ENCODE data around the gene SETD1B. TPM values are rescaled to one million over a fixed set of nuclear protein-coding genes. Genes with fewer than 3 reads are reported as not detected.

SETD1B gene
- polyA plus RNA-seq, 1 donor: 15.4 TPM

DNA sequence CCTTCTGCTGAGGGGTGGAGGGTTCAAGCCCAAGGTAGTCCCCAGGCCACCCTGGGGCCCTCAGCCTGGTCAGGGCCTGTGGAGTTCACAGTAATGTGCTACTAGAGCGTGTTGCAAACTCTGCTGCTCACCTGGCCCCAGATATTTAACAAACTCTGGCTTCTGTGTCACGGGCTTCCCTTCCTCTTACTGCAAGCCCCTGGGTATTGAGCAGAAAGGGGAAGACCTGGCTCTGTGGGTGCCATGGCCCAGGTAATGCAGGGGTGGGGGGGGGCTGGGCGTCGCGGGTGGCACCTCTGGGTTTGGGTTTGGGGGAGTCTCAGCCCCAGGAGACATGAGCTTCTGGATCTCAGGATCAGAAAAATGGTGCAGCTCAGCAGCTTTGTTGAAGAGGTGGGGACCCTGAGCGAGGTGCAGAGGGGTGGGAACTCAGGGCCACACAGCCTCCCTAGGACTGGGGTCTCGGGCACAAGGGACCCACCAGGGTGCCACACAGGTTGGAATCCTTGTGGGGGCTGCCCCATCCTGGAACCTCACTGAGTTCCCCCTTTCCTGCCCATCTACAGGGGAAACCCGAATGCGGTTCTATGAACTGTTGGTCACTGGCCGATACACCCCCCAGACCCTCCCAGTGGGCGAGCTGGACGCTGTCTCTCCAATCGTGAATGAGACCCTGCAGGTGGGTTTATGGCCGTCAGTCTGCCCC, 4.0 kb downstream of the SETD1B start:
- no peak for DNase-seq

DNA sequence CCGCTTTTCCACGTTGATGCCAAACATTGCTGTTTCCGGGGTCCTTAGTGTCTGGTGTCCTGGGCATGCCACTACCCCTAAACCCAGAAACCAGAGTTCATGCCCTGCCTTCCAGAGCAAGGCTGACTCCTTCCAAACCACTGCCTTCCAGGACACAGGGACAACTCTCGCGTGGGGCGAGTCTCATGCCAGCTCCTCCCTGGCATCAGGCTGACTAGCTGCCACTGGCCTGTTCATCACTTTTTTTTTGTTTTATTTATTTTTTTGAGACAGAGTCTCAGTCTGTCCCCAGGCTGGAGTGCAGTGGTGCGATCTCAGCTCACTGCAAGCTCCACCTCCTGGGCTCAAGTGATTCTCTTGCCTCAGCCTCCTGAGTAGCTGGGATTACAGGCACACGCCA, 4.8 kb downstream of the SETD1B start:
- DNase-seq: no peak

DNA sequence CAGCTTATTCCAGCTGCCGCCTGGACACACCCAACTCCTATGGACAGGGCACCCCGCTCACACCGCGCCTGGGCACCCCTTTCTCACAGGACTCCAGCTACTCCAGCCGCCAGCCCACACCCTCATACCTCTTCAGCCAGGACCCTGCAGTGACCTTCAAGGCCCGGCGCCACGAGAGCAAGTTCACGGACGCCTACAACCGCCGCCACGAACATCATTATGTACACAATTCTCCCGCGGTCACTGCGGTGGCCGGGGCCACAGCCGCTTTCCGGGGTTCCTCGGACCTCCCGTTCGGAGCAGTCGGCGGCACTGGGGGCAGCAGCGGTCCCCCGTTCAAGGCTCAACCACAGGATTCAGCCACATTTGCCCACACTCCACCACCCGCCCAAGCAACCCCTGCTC, 5.9 kb downstream of the SETD1B start:
- DNase-seq: no peak

GRCh38 chr12:121810234-121810817, 6.5 kb downstream of the SETD1B start:
- no peak for DNase-seq

DNA sequence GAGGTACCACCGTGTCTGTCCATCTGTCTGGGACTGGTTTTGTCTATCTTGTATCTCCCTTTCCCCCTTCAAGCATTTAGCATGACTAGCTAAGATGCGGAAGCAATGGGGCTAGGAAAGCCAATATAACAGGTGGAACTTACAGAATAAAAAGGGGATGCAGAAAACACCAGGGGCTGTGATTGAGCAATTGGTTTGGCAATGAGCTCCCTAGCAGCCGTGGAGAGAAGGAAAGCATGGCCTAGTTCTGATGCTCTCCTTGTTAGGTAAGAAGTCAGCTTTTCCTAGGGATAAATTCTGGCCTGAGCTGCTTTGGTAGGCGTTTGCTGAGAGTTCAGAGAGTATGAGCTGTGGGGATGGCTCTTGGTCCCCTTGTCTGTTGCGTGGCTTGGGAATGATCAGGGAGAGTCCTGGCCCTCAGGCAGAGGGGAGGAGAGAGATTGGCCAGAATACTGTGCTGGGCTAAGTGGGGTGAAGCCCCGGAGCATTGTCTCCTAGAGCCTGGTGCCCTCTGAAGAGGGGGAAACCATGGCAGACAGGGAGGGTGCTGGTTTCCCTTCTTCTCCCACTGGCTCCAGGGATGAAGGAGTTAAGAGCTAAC, 7.1 kb downstream of the SETD1B start:
- no peak for DNase-seq

GRCh38 chr12:121811434-121812319, 7.9 kb downstream of the SETD1B start:
- DNase-seq: no peak

GRCh38 chr12:121812320-121812871, 8.6 kb downstream of the SETD1B start:
- DNase-seq: no peak

DNA sequence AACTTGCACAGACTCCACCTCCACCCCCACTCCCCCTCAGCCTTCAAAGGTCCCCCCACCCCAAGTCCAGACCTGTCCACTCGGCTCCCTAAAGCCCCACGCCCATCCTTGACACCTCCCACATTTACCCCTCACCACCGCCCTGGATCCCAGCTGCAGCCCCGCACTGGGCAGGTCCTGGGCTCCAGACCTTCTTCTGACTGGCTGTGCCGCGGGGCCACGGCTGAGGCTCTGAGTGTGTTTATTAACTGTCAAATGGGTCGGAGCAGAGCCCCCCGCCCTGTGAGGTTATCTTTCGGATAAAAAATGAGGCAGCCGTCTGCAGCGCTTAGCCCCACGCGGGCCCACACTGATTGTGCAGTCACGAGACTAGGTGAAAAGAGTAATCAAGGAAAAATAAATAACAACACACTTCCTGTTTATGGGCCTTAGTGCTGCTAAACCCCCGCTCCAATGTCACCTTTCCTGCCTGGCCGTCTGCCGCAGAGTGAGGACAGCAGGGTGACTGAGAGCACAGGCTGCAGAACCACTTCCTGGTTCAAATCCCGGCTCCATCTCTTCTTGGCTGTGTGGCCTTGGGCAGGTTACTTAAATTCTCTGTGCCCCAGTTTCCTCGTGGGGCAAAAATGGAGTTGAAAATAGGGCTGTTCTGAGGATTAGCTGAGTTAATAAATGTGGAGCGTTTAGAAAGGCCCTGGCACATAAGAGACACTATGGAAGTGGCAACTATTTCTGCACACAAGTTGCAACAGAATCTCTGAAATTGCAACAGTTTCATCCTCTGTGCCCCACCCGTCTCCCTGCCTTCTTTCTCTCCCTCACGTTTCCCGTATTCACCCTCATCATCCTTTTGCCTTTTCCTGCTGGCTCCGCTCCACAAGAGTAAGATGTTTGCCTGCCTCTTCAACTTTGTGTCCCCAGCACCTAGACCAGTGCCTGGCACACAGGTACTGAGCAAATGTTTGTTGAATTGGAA, 9.4 kb downstream of the SETD1B start:
- no peak for DNase-seq

DNA sequence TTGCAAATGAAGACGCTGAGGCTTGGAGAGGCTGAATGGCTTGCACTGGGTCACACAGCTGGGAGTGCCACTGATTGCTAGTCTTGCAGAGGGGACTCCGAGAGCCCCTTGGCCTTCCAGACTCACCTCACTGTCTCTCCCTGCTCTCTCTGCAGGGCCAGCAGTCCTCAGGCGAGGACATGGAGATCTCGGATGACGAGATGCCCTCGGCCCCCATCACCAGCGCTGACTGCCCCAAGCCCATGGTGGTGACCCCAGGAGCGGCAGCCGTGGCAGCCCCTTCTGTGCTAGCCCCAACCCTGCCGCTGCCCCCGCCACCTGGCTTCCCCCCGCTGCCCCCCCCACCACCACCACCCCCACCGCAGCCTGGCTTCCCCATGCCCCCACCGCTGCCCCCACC, 10.1 kb downstream of the SETD1B start:
- DNase-seq: no peak

DNA sequence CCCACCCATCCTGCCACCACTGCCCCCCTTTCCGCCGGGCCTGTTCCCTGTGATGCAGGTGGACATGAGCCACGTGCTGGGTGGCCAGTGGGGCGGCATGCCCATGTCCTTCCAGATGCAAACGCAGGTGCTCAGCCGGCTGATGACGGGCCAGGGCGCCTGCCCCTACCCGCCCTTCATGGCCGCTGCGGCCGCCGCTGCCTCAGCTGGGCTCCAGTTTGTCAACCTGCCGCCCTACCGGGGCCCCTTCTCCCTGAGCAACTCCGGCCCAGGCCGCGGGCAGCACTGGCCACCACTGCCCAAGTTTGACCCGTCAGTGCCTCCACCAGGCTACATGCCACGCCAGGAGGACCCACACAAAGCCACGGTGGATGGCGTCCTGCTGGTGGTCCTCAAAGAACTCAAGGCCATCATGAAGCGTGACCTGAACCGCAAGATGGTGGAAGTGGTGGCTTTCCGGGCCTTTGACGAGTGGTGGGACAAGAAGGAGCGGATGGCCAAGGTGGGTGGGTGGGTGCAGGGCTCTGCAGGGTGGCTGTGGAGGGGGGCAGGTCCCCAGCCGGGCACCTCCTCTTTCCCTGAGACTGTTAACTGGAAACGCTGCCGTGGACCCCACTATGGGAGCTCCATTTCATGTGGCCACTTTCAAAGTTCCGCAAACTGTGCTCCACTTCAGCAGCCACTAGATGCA, 10.8 kb downstream of the SETD1B start:
- DNase-seq: no peak

DNA sequence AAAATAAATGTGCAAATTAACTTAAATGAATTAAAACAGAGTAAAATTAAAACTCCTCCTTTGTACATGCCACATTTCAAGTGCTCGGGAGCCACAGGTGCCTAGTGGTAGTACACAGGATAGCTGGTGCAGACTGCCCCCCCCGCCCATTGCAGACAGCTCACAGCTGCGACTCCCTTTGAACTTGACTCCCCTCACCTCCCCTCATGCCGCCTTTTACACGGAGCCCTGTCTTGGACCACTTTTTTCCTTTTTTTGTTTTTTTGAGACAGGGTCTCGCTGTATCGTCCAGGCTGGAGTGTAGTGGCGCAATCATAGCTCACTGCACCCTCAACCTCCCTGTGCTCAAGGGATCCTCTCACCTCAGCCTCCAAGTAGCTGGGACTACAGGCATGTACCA, 11.5 kb downstream of the SETD1B start:
- no peak for DNase-seq

GRCh38 chr12:121816925-121817647, 13.3 kb downstream of the SETD1B start:
- DNase-seq: no peak

DNA sequence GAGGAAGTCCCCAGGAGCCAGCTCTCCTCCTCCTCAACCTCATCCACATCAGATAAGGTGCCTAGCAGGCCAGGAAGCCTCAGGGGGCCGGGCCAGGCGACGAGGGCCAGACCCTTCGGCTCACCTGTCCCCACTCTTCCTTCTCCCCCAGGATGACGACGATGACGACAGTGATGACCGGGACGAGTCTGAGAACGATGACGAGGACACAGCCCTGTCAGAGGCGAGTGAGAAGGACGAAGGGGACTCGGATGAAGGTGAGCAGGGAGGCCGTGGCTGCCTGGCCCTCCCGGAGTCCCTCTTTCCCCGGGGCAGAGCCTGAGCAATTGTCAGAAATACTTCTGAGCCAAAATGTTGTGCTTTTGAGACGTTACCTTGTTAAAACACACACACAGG, 13.8 kb downstream of the SETD1B start:
- DNase-seq: no peak

- DNase-seq: no peak
Measured at GRCh38 chr12:121819212-121819949, 15.6 kb downstream of the SETD1B start.

DNA sequence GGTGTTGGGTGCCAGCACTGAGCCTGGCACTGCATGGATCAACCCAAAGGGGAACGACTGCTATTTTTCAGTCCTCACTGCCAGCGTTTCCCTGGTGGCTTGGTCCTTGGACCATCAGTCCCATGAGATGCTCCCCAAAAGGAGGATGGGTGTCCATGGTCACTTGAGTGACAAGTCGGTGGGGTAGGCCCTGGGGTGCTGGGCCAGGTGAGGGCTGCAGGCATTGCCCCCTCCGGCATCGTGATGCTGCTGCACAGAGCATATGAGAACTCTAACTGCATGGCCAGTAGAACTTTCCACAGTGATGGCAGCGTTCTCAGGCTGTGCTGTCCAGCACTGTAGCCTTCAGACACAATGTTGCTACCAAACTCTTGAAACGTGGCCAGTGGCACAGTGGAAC, 16.2 kb downstream of the SETD1B start:
- DNase-seq: no peak

- DNase-seq: no peak
Measured at GRCh38 chr12:121822393-121823100, 18.7 kb downstream of the SETD1B start.

DNA sequence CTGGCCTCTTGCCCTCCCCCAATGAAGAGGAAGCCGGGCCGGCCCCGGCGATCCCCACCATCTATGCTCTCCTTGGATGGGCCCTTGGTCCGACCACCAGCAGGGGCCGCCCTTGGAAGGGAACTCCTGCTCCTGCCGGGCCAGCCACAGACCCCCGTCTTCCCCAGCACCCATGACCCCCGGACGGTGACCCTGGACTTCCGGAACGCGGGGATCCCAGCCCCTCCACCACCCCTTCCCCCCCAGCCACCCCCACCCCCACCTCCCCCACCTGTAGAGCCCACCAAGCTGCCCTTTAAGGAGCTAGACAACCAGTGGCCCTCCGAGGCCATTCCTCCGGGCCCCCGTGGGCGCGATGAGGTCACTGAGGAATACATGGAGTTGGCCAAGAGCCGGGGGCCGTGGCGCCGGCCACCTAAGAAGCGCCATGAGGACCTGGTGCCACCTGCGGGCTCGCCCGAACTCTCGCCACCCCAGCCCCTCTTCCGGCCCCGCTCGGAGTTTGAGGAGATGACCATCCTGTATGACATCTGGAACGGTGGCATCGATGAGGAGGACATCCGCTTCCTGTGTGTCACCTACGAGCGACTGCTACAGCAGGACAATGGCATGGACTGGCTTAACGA, 19.4 kb downstream of the SETD1B start:
- no peak for DNase-seq

DNA sequence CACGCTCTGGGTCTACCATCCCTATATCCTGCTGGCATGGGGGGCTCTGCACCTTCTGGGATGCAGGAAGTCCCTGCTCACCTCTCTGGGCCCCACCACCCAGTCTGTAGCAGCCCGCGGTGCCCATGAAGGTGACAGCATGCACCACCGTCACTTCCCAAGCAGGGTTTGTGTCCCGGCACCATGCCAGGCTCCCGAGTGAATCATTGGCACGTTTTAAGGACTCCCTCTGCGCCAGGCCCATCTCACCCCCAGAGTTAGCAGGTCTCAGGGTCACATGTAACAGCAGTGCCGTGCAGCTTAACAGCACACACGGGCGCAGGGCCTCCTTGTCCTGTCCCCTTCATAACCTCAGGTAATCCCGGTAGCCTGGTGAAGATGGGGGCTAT, 19.9 kb downstream of the SETD1B start:
- no peak for DNase-seq

All from left kidney (tissue), 2 donors.